A549 (cell line): Measurements from ENCODE around the gene GZMB. TPM values are rescaled to one million over a fixed set of nuclear protein-coding genes. Genes with fewer than 3 reads are reported as not detected.

Experiments
- ATAC-seq, 2 experiments: fragments of 200-7000 bp in 1 of 2; fragments of >200 bp in 1 of 2; cut with Nextera tagmentation in 1 of 2; cut with Tn5 transposase in 1 of 2; 3 replicates each; pipeline versions ENCODE4 v1.8.0 to v1.9.1; 2018 to 2020; ENCODE audit warnings: mild to moderate bottlenecking in 1 of 2, moderate library complexity in 1 of 2
- CTCF ChIA-PET: fragments of 300-600 bp; sonication (Branson Sonifier 250); formaldehyde crosslinking; extraction: SDS; loops from one replicate; lab custom pipeline; 2021; ENCODE audit warnings: antibody characterized with exemption, inconsistent platforms; lab: Yijun Ruan, JAX
- POLR2A ChIA-PET: fragments of 350-600 bp; formaldehyde crosslinking; extraction: SDS; loops from one replicate; lab custom pipeline; 2021; ENCODE audit warnings: antibody characterized with exemption, inconsistent platforms; lab: Yijun Ruan, JAX
- DNase-seq, 2 experiments: peaks; one replicate each; pipeline versions ENCODE4 v3.0.0 to v3.0.0-alpha.2; 2011 to 2016; ENCODE audit warnings: low read depth in 1 of 2, low spot score in 1 of 2
- FAIRE-seq: peaks from 2 replicates; lab custom pipeline; 2011; peaks lifted over from hg19 to GRCh38; lab: Jason Lieb, UNC
- H3K27ac ChIP-seq, 2 experiments: fragments of >200 bp; sonication (Bioruptor Twin); formaldehyde crosslinking; 3 replicates each; pipeline ENCODE4 v1.5.1; 2016 to 2017
- H3K4me1 ChIP-seq: fragments of >200 bp; sonication (Bioruptor Twin); formaldehyde crosslinking; 3 replicates; pipeline ENCODE4 v1.6.1; 2016
- H3K4me2 ChIP-seq: fragments of >200 bp; sonication (Bioruptor Twin); formaldehyde crosslinking; 3 replicates; pipeline ENCODE4 v1.6.1; 2016
- H3K4me3 ChIP-seq: fragments of >200 bp; sonication (Bioruptor Twin); formaldehyde crosslinking; 3 replicates; pipeline ENCODE4 v1.5.1; 2016
- H3K9me3 ChIP-seq: fragments of >200 bp; sonication (Bioruptor Twin); formaldehyde crosslinking; 3 replicates; pipeline ENCODE4 v1.6.1; 2016
- BCL3 ChIP-seq: fragments of >200 bp; sonication (Bioruptor Twin); formaldehyde crosslinking; IDR thresholded peaks from 3 replicates; pipeline ENCODE4 v1.6.1; 2016
- CHD2 ChIP-seq: fragments of 150-350 bp; IDR thresholded peaks from 2 replicates; pipeline ENCODE4 v1.6.1; 2014; ENCODE audit warnings: low read length; ENCODE audit not compliant: partially characterized antibody
- CTCF ChIP-seq: fragments of >200 bp; sonication (Bioruptor Twin); formaldehyde crosslinking; IDR thresholded peaks from 3 replicates; pipeline ENCODE4 v1.5.1; 2016
- EHF ChIP-seq: fragments of 250-450 bp; sonication (Bioruptor Pico); IDR thresholded peaks from 2 replicates; pipeline ENCODE4 v1.5.0; 2020; ENCODE audit warnings: mild to moderate bottlenecking
- ESRRA ChIP-seq: fragments of 150-350 bp; IDR thresholded peaks from 2 replicates; pipeline ENCODE4 v1.6.1; 2014; ENCODE audit warnings: mild to moderate bottlenecking, low read length, borderline replicate concordance
- FOXS1 ChIP-seq: fragments of 250-450 bp; sonication (Bioruptor Pico); IDR thresholded peaks from 2 replicates; pipeline ENCODE4 v1.5.0; 2020; ENCODE audit warnings: mild to moderate bottlenecking, moderate library complexity
- HDAC2 ChIP-seq: fragments of 200-600 bp; sonication (generic); IDR thresholded peaks from 2 replicates; pipeline ENCODE4 v1.6.1; 2016
- HMGXB4 ChIP-seq: fragments of 250-450 bp; sonication (Bioruptor Pico); IDR thresholded peaks from 2 replicates; pipeline ENCODE4 v1.5.0; 2021; ENCODE audit warnings: mild to moderate bottlenecking, moderate library complexity, borderline replicate concordance
- HOXB13 ChIP-seq: fragments of 250-450 bp; sonication (Bioruptor Pico); IDR thresholded peaks from 2 replicates; pipeline ENCODE4 v1.5.0; 2020; ENCODE audit warnings: low read depth, mild to moderate bottlenecking, moderate library complexity
- HOXB5 ChIP-seq: fragments of 250-450 bp; sonication (Bioruptor Pico); IDR thresholded peaks from 2 replicates; pipeline ENCODE4 v1.5.0; 2020; ENCODE audit warnings: mild to moderate bottlenecking, moderate library complexity
- POLR2A ChIP-seq: IDR thresholded peaks from 2 replicates; pipeline ENCODE4 v1.6.1; 2012; ENCODE audit warnings: mild to moderate bottlenecking, low read length
- RCOR1 ChIP-seq: fragments of 150-350 bp; IDR thresholded peaks from 2 replicates; pipeline ENCODE4 v1.6.1; 2014; ENCODE audit warnings: antibody characterized with exemption, low read length, low read depth
- RNF2 ChIP-seq: fragments of 200-600 bp; sonication (generic); IDR thresholded peaks from 2 replicates; pipeline ENCODE4 v1.6.1; 2016; ENCODE audit warnings: low read depth, mild to moderate bottlenecking, antibody characterized with exemption, moderate library complexity, borderline replicate concordance
- ZNF302 ChIP-seq: fragments of 250-450 bp; sonication (Bioruptor Pico); IDR thresholded peaks from 2 replicates; pipeline ENCODE4 v1.9.0; 2021; ENCODE audit warnings: inconsistent platforms, mild to moderate bottlenecking, moderate library complexity
- WGBS: methylation state at CpG from one replicate; pipeline ENCODE4 v1.1.6; 2017; ENCODE audit errors: missing lambda C conversion rate; 5-methylcytosine and 5-hydroxymethylcytosine counted together
- polyA plus RNA-seq, 4 experiments: library from polyadenylated mRNA; depleted of rRNA in 3 of 4; stranded (reverse); fragments of >200 nt; fragmentation: RNase III in 1 of 4; extraction: RNeasy Plus Mini Kit Qiagen cat#74134 plus additional on column Dnase treatment in 1 of 4; gene quantifications; 2 replicates in 3 of 4; 3 replicates in 1 of 4; pipeline ENCODE4 v1.2.3, GENCODE V29; 2011 to 2017
- TF ChIP-seq, protein P1 (sequence below): IDR thresholded peaks from 2 replicates; pipeline ENCODE4 v1.6.1; 2012
- TF ChIP-seq, protein P2 (sequence below): fragments of 250-450 bp; sonication (Bioruptor Pico); IDR thresholded peaks from 2 replicates; pipeline ENCODE4 v1.5.0; 2020; ENCODE audit warnings: low read depth, mild to moderate bottlenecking, moderate library complexity

Gene GZMB
- polyA plus RNA-seq, 2 of the 4 experiments (the other 2 are of a cell fraction) = not detected

DNA sequence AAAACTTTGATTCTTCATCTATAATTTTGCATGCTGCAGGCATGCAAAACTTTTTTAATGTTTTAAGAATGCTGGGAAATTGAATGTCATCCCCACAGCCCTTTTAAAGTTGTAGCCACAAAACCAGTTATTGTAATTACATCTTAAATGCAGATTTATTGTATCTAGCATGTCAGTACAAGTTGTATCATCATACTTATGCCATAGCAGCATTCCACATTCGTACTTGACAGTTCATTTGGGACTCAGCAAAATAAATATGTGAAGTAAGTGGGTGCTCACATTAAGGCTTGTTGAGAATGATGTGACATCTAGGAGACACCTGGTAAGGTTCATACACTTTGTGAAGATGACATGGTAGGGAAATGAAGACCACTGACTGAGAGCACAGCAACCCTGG is 44.0 kb upstream of the GZMB start:
- ATAC-seq (no peak), FAIRE-seq (no peak)
- H3K27ac ChIP-seq = no peak overlapping the region
- TF ChIP-seq POLR2A = no peak
- TF ChIP-seq, all 56 proteins: peak for 0
- POLR2A ChIA-PET = no interaction called here
- CTCF ChIA-PET = interaction anchor here (0.7 kb wide), 1 partner anchor 989 kb away, joined by 3 read pairs; no protein-coding TSS in a partner anchor
- no peaks in the 10 kb centered on the region for H3K9me3 ChIP-seq
- WGBS = 8% methylated on average over 1 of the region's 1 CpG
- H3K4me3 ChIP-seq = no peak overlapping the region
- no peak for DNase-seq
- H3K4me1 ChIP-seq = no peaks in the 10 kb centered on the region
- H3K4me2 ChIP-seq = no peak overlapping the region

DNA sequence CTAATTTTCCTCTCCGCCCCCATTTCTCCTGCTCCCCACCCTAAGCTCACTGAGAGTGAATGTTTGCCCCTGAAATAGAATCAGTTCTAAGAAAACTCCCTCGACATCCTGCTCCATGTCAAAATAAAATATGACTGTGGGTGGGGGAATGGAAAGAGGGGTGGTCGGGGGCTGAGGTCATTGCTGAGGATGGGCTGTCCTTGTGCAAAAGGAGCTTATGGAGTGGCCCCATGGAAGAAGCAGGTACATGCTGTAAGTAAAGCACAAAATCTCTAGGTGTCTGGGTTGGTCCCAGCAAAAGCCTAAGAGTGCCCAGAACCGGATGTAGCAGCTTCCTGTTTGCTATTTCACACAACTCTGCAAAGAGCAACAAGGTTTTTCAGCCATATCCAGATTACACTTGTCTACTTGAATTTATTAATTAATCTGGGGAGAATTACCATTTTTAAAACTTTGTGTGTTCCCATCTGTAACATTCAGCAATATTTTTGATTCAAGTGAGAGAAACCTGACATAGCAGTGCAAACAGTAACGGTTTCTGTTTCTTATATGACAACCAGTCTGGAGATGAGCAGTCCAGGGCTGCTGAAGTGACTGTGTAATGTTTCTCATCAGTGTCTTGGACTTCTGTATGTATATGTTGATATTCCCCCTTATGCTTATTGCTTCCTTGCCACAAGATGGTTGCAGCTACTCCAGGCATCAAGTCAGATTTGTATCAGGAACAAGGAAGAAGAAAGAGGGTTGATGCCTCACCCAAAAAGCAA is 40.4 kb upstream of the GZMB start:
- ATAC-seq (no peak), DNase-seq (no peak), FAIRE-seq (no peak)
- ChIA-PET CTCF (no interaction called here), POLR2A (no interaction called here)
- no peaks in the 10 kb centered on the region for H3K9me3 ChIP-seq
- TF ChIP-seq RNF2 = no peak
- no peak for TF ChIP-seq HMGXB4 (CRISPR knock-in tag)
- no peak for TF ChIP-seq FOXS1
- no peak for TF ChIP-seq ZNF302
- no peak for TF ChIP-seq BCL3
- TF ChIP-seq, protein P1, sequence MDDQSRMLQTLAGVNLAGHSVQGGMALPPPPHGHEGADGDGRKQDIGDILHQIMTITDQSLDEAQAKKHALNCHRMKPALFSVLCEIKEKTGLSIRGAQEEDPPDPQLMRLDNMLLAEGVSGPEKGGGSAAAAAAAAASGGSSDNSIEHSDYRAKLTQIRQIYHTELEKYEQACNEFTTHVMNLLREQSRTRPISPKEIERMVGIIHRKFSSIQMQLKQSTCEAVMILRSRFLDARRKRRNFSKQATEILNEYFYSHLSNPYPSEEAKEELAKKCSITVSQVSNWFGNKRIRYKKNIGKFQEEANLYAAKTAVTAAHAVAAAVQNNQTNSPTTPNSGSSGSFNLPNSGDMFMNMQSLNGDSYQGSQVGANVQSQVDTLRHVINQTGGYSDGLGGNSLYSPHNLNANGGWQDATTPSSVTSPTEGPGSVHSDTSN = no peak
- no peak for TF ChIP-seq ESRRA
- no peak for TF ChIP-seq EHF (CRISPR knock-in tag)
- TF ChIP-seq, protein P2, sequence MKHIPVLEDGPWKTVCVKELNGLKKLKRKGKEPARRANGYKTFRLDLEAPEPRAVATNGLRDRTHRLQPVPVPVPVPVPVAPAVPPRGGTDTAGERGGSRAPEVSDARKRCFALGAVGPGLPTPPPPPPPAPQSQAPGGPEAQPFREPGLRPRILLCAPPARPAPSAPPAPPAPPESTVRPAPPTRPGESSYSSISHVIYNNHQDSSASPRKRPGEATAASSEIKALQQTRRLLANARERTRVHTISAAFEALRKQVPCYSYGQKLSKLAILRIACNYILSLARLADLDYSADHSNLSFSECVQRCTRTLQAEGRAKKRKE (CRISPR knock-in tag) = no peak
- TF ChIP-seq HOXB5 = no peak
- no peak for TF ChIP-seq POLR2A
- H3K27ac ChIP-seq = no peak overlapping the region
- H3K4me2 ChIP-seq = no peak overlapping the region
- no peaks in the 10 kb centered on the region for H3K4me1 ChIP-seq
- WGBS = 5% methylated on average over 5 of the region's 5 CpGs
- H3K4me3 ChIP-seq = no peak overlapping the region

- no peak for ATAC-seq
- 17% methylated on average over 9 of the region's 9 CpGs for WGBS
- Histone ChIP-seq H3K4me3 (no peak overlapping the region), H3K4me1 (no peaks in the 10 kb centered on the region), H3K4me2 (no peak overlapping the region), H3K27ac (no peak overlapping the region), H3K9me3 (no peaks in the 10 kb centered on the region)
- CTCF ChIA-PET = no interaction called here
- no peak for DNase-seq
- FAIRE-seq = no peak
- TF ChIP-seq RCOR1 (no peak), CTCF (no peak), HDAC2 (no peak), CHD2 (no peak), HOXB5 (no peak), HOXB13 (CRISPR knock-in tag) (no peak)
- POLR2A ChIA-PET = no interaction called here
Measured at GRCh38 chr14:24673534-24674203, 39.7 kb upstream of the GZMB start.
